Loucy (cell line): ENCODE measurements around the gene OR5H14.
"Not testable (repeated sequence)": the region's sequence is repeated elsewhere in the genome, so short reads cannot be mapped to it uniquely, and the experiment has no call there.

ENCODE experiments used
- H2AFZ ChIP-seq: fragments of 200-600 bp; sonication (generic); 2 replicates; pipeline ENCODE4 v1.6.0; 2016; ENCODE audit warnings: antibody characterized with exemption, mild to moderate bottlenecking, low read length, moderate library complexity
- H3F3A ChIP-seq: fragments of 200-600 bp; 2 replicates; pipeline ENCODE4 v1.6.0; 2016; ENCODE audit warnings: antibody characterized with exemption, low read depth, mild to moderate bottlenecking
- H3K27me3 ChIP-seq: fragments of 200-600 bp; sonication (generic); 2 replicates; pipeline ENCODE4 v1.6.1; 2014; ENCODE audit warnings: low read length, mild to moderate bottlenecking; ENCODE audit not compliant: insufficient read depth, poor library complexity, severe bottlenecking
- H3K36me3 ChIP-seq: fragments of 200-600 bp; sonication (generic); 2 replicates; pipeline ENCODE4 v1.6.1; 2016; ENCODE audit warnings: low read length; ENCODE audit not compliant: insufficient read depth
- H3K4me1 ChIP-seq: fragments of 200-600 bp; sonication (generic); 2 replicates; pipeline ENCODE4 v1.5.1; 2014; ENCODE audit warnings: low read length, mild to moderate bottlenecking; ENCODE audit not compliant: insufficient read depth, poor library complexity, severe bottlenecking
- H3K4me2 ChIP-seq: fragments of 200-600 bp; sonication (generic); 2 replicates; pipeline ENCODE4 v1.6.0; 2014; ENCODE audit warnings: antibody characterized with exemption, low read length, low read depth, mild to moderate bottlenecking; ENCODE audit not compliant: poor library complexity, severe bottlenecking
- H3K4me3 ChIP-seq: fragments of 200-600 bp; sonication (generic); 2 replicates; pipeline ENCODE4 v1.5.1; 2014; ENCODE audit warnings: low read length, mild to moderate bottlenecking, mixed read lengths; ENCODE audit not compliant: poor library complexity, severe bottlenecking
- H3K79me2 ChIP-seq: fragments of 200-600 bp; sonication (generic); 2 replicates; pipeline ENCODE4 v1.6.1; 2014; ENCODE audit warnings: low read length; ENCODE audit not compliant: insufficient read depth
- H3K9ac ChIP-seq: fragments of 200-600 bp; sonication (generic); 2 replicates; pipeline ENCODE4 v1.6.0; 2014; ENCODE audit warnings: mild to moderate bottlenecking, low read depth, low read length, moderate library complexity; ENCODE audit not compliant: poor library complexity, severe bottlenecking
- H3K9me2 ChIP-seq: fragments of 200-600 bp; sonication (generic); replicated peaks from 2 replicates; pipeline ENCODE4 v1.6.1; 2016; ENCODE audit warnings: low read depth, low read length, mixed read lengths
- H3K9me3 ChIP-seq: fragments of 200-600 bp; sonication (generic); 2 replicates; pipeline ENCODE4 v1.6.1; 2014; ENCODE audit warnings: mild to moderate bottlenecking, antibody characterized with exemption, low read length, low read depth; ENCODE audit not compliant: insufficient read depth
- H4K20me1 ChIP-seq: fragments of 200-600 bp; sonication (generic); 2 replicates; pipeline ENCODE4 v1.6.0; 2014; ENCODE audit warnings: antibody characterized with exemption, low read length, mild to moderate bottlenecking; ENCODE audit not compliant: insufficient read depth, poor library complexity, severe bottlenecking
- EZH2phosphoT487 ChIP-seq: fragments of 200-600 bp; IDR thresholded peaks from 2 replicates; pipeline ENCODE4 v1.6.1; 2018; ENCODE audit warnings: antibody characterized with exemption, mild to moderate bottlenecking, moderate library complexity, borderline replicate concordance
- TF ChIP-seq, protein P1 (sequence below): fragments of 200-600 bp; sonication (generic); conservative IDR thresholded peaks from 2 replicates; pipeline ENCODE4 v1.5.1; 2014; ENCODE audit warnings: mild to moderate bottlenecking, antibody characterized with exemption, low read length

Gene OR5H14

DNA sequence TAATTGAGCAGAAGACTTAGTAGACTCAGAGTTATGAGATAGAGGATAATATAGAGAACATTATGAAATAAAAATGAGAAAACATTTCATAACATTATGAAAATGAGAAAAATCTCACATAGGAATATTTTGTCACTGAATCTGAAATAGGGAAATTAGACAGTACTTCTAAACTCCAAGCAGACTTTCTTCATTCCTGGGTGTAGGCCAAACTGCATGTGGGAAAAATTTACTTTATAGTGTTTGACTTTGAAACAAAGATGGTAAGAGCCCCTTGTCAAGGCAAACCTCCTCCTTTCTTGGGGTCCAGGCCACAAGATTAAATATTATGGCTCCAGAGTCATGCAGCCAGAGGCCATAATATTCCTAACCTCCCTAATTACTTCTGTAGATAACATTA is 6.7 kb upstream of the OR5H14 start:
- H3K9ac ChIP-seq = no peak overlapping the region
- no peak for TF ChIP-seq EZH2phosphoT487
- TF ChIP-seq, protein P1, sequence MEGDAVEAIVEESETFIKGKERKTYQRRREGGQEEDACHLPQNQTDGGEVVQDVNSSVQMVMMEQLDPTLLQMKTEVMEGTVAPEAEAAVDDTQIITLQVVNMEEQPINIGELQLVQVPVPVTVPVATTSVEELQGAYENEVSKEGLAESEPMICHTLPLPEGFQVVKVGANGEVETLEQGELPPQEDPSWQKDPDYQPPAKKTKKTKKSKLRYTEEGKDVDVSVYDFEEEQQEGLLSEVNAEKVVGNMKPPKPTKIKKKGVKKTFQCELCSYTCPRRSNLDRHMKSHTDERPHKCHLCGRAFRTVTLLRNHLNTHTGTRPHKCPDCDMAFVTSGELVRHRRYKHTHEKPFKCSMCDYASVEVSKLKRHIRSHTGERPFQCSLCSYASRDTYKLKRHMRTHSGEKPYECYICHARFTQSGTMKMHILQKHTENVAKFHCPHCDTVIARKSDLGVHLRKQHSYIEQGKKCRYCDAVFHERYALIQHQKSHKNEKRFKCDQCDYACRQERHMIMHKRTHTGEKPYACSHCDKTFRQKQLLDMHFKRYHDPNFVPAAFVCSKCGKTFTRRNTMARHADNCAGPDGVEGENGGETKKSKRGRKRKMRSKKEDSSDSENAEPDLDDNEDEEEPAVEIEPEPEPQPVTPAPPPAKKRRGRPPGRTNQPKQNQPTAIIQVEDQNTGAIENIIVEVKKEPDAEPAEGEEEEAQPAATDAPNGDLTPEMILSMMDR = no peak
- H3K9me3 ChIP-seq = no peaks in the 10 kb centered on the region
- H3K9me2 ChIP-seq = no peaks in the 10 kb centered on the region
- H3K27me3 ChIP-seq = no peaks in the 10 kb centered on the region
- no peak overlapping the region for H3K4me3 ChIP-seq
- no peaks in the 10 kb centered on the region for H3F3A ChIP-seq
- no peak overlapping the region for H3K4me2 ChIP-seq
- H2AFZ ChIP-seq = no peak overlapping the region
- H3K79me2 ChIP-seq = no peaks in the 10 kb centered on the region
- H3K36me3 ChIP-seq = no peaks in the 10 kb centered on the region
- H4K20me1 ChIP-seq = no peaks in the 10 kb centered on the region
- H3K4me1 ChIP-seq = no peaks in the 10 kb centered on the region

DNA sequence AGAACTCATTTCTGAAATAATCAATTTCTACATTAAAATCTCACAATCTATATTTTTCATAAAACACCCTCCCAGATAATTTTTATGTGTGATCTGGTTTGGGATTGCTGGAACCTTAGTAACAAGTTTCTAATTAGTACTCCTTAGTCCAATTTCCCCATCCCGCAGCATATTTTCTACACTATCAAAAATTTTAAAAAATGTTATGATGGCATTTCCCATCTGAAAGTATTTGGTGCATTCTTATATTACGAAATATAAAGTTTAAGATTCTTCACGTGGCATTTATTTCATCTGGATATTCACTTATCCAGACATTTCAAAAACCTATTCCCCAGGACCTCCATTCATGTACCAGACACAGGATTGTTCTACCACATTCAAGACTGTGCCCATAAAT is 1.5 kb downstream of the OR5H14 start:
- TF ChIP-seq, protein P1 = no peak
- no peak for TF ChIP-seq EZH2phosphoT487
- Histone ChIP-seq H3K79me2 (no peaks in the 10 kb centered on the region), H3K9me3 (no peaks in the 10 kb centered on the region), H3K4me3 (no peak overlapping the region), H3K9ac (no peak overlapping the region), H3K9me2 (no peaks in the 10 kb centered on the region), H4K20me1 (no peaks in the 10 kb centered on the region), H3K36me3 (no peaks in the 10 kb centered on the region), H3K4me2 (no peak overlapping the region), H3F3A (no peaks in the 10 kb centered on the region), H3K4me1 (no peaks in the 10 kb centered on the region), H2AFZ (no peak overlapping the region), H3K27me3 (no peaks in the 10 kb centered on the region)

DNA sequence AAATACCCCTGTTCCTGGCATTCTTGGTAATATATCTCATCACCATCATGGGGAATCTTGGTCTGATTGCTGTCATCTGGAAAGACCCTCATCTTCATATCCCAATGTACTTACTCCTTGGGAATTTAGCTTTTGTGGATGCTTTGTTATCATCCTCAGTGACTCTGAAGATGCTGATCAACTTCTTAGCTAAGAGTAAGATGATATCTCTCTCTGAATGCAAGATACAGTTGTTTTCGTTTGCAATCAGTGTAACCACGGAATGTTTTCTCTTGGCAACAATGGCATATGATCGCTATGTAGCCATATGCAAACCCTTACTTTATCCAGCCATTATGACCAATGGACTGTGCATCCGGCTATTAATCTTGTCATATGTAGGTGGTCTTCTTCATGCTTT is 2.2 kb downstream of the OR5H14 start:
- not testable (repeated sequence) for H3K79me2 ChIP-seq, H4K20me1 ChIP-seq, H3K9me3 ChIP-seq, H2AFZ ChIP-seq, H3F3A ChIP-seq, H3K9ac ChIP-seq, H3K9me2 ChIP-seq, H3K4me2 ChIP-seq, H3K27me3 ChIP-seq, H3K4me1 ChIP-seq, H3K36me3 ChIP-seq, H3K4me3 ChIP-seq

DNA sequence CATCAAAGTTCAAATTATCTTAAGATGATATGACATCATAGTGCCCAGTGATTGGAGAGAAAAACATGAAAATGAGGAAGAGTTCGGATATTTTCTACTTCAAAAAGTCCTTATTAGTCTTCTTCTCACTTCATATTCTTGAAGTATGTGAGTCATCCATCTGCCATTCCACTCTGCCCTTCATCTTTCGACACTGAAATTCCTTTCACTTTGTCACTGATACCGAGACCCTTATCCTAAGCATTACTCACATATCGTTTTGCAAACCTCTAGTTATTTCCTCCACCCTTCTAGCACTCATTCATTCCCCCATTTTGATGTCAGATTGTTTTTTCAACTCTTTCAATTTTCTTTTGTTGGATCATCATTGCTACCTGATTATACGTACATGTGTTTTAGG is 4.0 kb downstream of the OR5H14 start:
- Histone ChIP-seq H3K36me3 (no peaks in the 10 kb centered on the region), H4K20me1 (no peaks in the 10 kb centered on the region), H3K9ac (no peak overlapping the region), H3K27me3 (no peaks in the 10 kb centered on the region), H3K4me3 (no peak overlapping the region), H3K4me1 (no peaks in the 10 kb centered on the region), H3K9me3 (no peaks in the 10 kb centered on the region), H3F3A (no peaks in the 10 kb centered on the region), H3K4me2 (no peak overlapping the region), H2AFZ (no peak overlapping the region), H3K9me2 (no peaks in the 10 kb centered on the region), H3K79me2 (no peaks in the 10 kb centered on the region)
- TF ChIP-seq, protein P1 = no peak
- no peak for TF ChIP-seq EZH2phosphoT487
